Small intestine (tissue), 7 donors: ENCODE measurements around the gene C11orf68. TPM values are rescaled to one million over a fixed set of nuclear protein-coding genes. Genes with fewer than 3 reads are reported as not detected.
A peak's percentile ranks its signal among the peaks of the same experiment; 100 is the strongest.

ENCODE experiments used
- DNase-seq, 2 donors: peaks; one replicate each; pipeline versions ENCODE4 v3.0.0 to v3.0.0-alpha.2; 2013
- FAIRE-seq: peaks from 2 replicates; lab custom pipeline; 2012; peaks lifted over from hg19 to GRCh38; lab: Jason Lieb, UNC
- H3K27ac ChIP-seq, 3 donors: one replicate each; pipeline ENCODE4 v1.5.1; 2013; ENCODE audit warnings: low read length in 2 of 3, mild to moderate bottlenecking in 2 of 3, control low read depth in 1 of 3, inconsistent platforms in 1 of 3, low read depth in 1 of 3, moderate library complexity in 1 of 3
- H3K27me3 ChIP-seq, 3 donors: one replicate each; pipeline ENCODE4 v1.6.1; 2013; ENCODE audit warnings: low read length in 3 of 3, inconsistent platforms in 1 of 3; ENCODE audit not compliant: control insufficient read depth in 3 of 3, insufficient read depth in 3 of 3
- H3K36me3 ChIP-seq, 3 donors: one replicate each; pipeline ENCODE4 v1.6.1; 2013; ENCODE audit warnings: low read length in 3 of 3, inconsistent platforms in 1 of 3, low read depth in 1 of 3, mild to moderate bottlenecking in 1 of 3, moderate library complexity in 1 of 3; ENCODE audit not compliant: control insufficient read depth in 3 of 3, insufficient read depth in 2 of 3
- H3K4me1 ChIP-seq, 3 donors: one replicate each; pipeline ENCODE4 v1.6.1; 2013; ENCODE audit warnings: low read length in 2 of 3, inconsistent platforms in 1 of 3, low read depth in 1 of 3, mild to moderate bottlenecking in 1 of 3, moderate library complexity in 1 of 3; ENCODE audit not compliant: control insufficient read depth in 3 of 3, insufficient read depth in 2 of 3
- H3K4me3 ChIP-seq, 3 donors: one replicate each; pipeline ENCODE4 v1.5.1; 2013; ENCODE audit warnings: low read length in 3 of 3, control low read depth in 1 of 3, inconsistent platforms in 1 of 3, low read depth in 1 of 3, mild to moderate bottlenecking in 1 of 3, moderate library complexity in 1 of 3
- H3K9me3 ChIP-seq, 2 donors: one replicate each; pipeline ENCODE4 v1.6.1; 2013; ENCODE audit warnings: low read depth in 1 of 2, low read length in 1 of 2; ENCODE audit not compliant: control insufficient read depth in 2 of 2, insufficient read depth in 1 of 2
- WGBS, 3 donors: extraction: QIAGEN DNeasy Blood & Tissue Kit; methylation state at CpG; one replicate each; pipeline ENCODE4 v1.1.7; 2013; 5-methylcytosine and 5-hydroxymethylcytosine counted together
- polyA plus RNA-seq, 4 donors: library from polyadenylated mRNA; stranded (reverse) in 3 of 4; unstranded in 1 of 4; fragments of 200-250 nt in 3 of 4; fragments of 120-200 nt in 1 of 4; gene quantifications; one replicate each; pipeline versions ENCODE4 v1.2.1 to v1.2.3, GENCODE V29; 2013
- donor health status: healthy with polysubstance abuse.
- donor health status: control.
- donor health status: control.
- donor health status: Bipolar disorder and iron deficiency.
- donor health status: healthy.

The C11orf68 gene
- polyA plus RNA-seq, 4 donors: 23.9 to 32.7 (median 26.9) TPM

GRCh38 chr11:65916391-65916790 lies 2.5 kb downstream of the C11orf68 start:
- 59 to 72% (median 66%) methylated on average over 7 of the region's 7 CpGs for WGBS, 3 donors
- Histone ChIP-seq H3K27ac (peak overlapping the region in 1 of 3 donors; percentile 72), H3K27me3 (peaks cover 0 to 3% (median 0%) of the 10 kb centered on the region in 3 donors), H3K36me3 (peaks cover 0 to 28% (median 0%) of the 10 kb centered on the region in 3 donors), H3K4me1 (peaks cover 3 to 24% (median 21%) of the 10 kb centered on the region in 3 donors), H3K4me3 (no peak overlapping the region), H3K9me3 (no peaks in the 10 kb centered on the region)
- no peak for DNase-seq
- no peak for FAIRE-seq

DNA sequence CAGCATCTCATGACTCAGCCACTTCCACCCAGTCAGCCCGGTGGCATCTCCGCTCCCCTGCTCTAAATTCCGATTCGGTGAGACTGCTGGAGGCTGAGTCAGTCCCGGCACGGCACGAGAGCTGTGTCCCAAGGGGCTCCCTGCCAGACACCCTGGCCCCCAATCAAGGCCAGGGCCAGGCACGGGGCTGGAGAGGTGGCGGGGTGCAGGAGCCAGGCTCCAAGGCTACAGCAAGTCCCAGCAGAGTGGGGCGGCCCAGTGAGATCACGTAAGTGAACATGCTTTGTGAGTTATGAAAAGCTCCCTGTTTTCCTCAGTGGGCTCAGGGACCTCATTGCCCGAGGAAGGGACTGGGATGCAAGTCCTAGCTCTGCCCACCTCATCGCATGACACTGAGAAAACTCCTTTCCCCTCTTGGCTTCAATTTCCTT lies 3.0 kb downstream of the C11orf68 start:
- Histone ChIP-seq H3K9me3 (no peaks in the 10 kb centered on the region), H3K27ac (peak overlapping the region in 1 of 3 donors; percentile 82), H3K4me1 (peaks cover 3 to 23% (median 21%) of the 10 kb centered on the region in 3 donors), H3K4me3 (no peak overlapping the region), H3K36me3 (peaks cover 0 to 22% (median 0%) of the 10 kb centered on the region in 3 donors), H3K27me3 (peaks cover 0 to 3% (median 0%) of the 10 kb centered on the region in 3 donors)
- FAIRE-seq: no peak
- 45 to 62% (median 53%) methylated on average over 13 of the region's 13 CpGs for WGBS, 3 donors
- no peak for DNase-seq

- DNase-seq (no peak), FAIRE-seq (no peak)
- Histone ChIP-seq H3K4me1 (peaks cover 3 to 17% (median 16%) of the 10 kb centered on the region in 3 donors), H3K4me3 (no peak overlapping the region), H3K9me3 (no peaks in the 10 kb centered on the region), H3K27me3 (peaks cover 0 to 7% (median 0%) of the 10 kb centered on the region in 3 donors), H3K27ac (peak overlapping the region in 1 of 3 donors; percentile 82), H3K36me3 (peaks cover 0 to 17% (median 0%) of the 10 kb centered on the region in 3 donors)
- 60 to 72% (median 62%) methylated on average over 10 of the region's 10 CpGs for WGBS, 3 donors
These were observed 3.6 kb downstream of the C11orf68 start for GRCh38 chr11:65915101-65915820.

DNA sequence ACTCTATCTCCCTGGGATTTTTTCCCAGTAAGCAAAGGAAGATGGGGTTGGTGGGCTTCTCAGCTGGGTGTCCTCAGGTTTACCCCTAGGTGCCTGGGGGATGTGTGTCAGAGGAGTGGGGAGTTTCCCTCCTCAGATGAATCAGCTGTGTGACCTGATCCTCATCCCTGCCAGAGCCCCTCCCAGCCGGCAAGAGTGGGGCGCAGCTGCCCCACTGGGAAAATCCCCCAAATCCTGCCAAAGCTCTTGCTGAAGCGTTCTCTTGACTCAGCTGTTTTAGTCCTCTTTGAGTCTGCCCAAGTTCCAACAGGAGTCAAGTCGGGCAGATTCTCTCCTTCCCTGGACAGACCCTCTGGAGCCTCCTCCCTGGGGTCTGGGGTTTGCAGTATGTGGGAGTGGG lies 6.0 kb downstream of the C11orf68 start:
- peaks cover 3 to 14% (median 10%) of the 10 kb centered on the region in 3 donors for H3K4me1 ChIP-seq
- H3K27ac ChIP-seq: no peak overlapping the region
- peaks cover 0 to 20% (median 0%) of the 10 kb centered on the region in 3 donors for H3K27me3 ChIP-seq
- DNase-seq (no peak), FAIRE-seq (no peak)
- H3K36me3 ChIP-seq: peaks cover 0 to 15% (median 0%) of the 10 kb centered on the region in 3 donors
- no peak overlapping the region for H3K4me3 ChIP-seq
- H3K9me3 ChIP-seq: no peaks in the 10 kb centered on the region
- WGBS, 3 donors: 65 to 70% (median 67%) methylated on average over 4 of the region's 4 CpGs

GRCh38 chr11:65911682-65912568 lies 6.9 kb downstream of the C11orf68 start:
- no peaks in the 10 kb centered on the region for H3K9me3 ChIP-seq
- H3K27me3 ChIP-seq: peaks cover 0 to 26% (median 0%) of the 10 kb centered on the region in 3 donors
- no peak overlapping the region for H3K4me3 ChIP-seq
- FAIRE-seq: no peak
- peak in 1 of 2 donors; percentile 42 for DNase-seq
- no peak overlapping the region for H3K27ac ChIP-seq
- H3K4me1 ChIP-seq: peaks cover 0 to 8% (median 2%) of the 10 kb centered on the region in 3 donors
- H3K36me3 ChIP-seq: peaks cover 0 to 6% (median 0%) of the 10 kb centered on the region in 3 donors
- 20 to 24% (median 23%) methylated on average over 14 of the region's 14 CpGs for WGBS, 3 donors

GRCh38 chr11:65907878-65908277 lies 11.0 kb downstream of the C11orf68 start:
- H3K9me3 ChIP-seq: no peaks in the 10 kb centered on the region
- H3K36me3 ChIP-seq: no peaks in the 10 kb centered on the region
- H3K4me1 ChIP-seq: peaks cover 0 to 2% (median 0%) of the 10 kb centered on the region in 3 donors
- FAIRE-seq: no peak
- H3K27me3 ChIP-seq: peaks cover 0 to 41% (median 0%) of the 10 kb centered on the region in 3 donors
- H3K27ac ChIP-seq: no peak overlapping the region
- DNase-seq: no peak
- WGBS, 3 donors: 82 to 95% (median 90%) methylated on average over 6 of the region's 6 CpGs
- H3K4me3 ChIP-seq: no peak overlapping the region

- Histone ChIP-seq H3K4me1 (no peaks in the 10 kb centered on the region), H3K4me3 (no peak overlapping the region), H3K9me3 (no peaks in the 10 kb centered on the region), H3K27ac (no peak overlapping the region), H3K27me3 (peaks cover 0 to 51% (median 0%) of the 10 kb centered on the region in 3 donors), H3K36me3 (no peaks in the 10 kb centered on the region)
- WGBS, 3 donors: 75 to 81% (median 79%) methylated on average over 5 of the region's 5 CpGs
- no peak for FAIRE-seq
- DNase-seq: no peak
These were observed 12.3 kb downstream of the C11orf68 start for GRCh38 chr11:65906602-65907001.

GRCh38 chr11:65903715-65904114 lies 15.1 kb downstream of the C11orf68 start:
- Histone ChIP-seq H3K36me3 (no peaks in the 10 kb centered on the region), H3K27me3 (peaks cover 0 to 61% (median 0%) of the 10 kb centered on the region in 3 donors), H3K27ac (no peak overlapping the region), H3K9me3 (no peaks in the 10 kb centered on the region), H3K4me1 (peaks cover 0 to 17% (median 4%) of the 10 kb centered on the region in 3 donors), H3K4me3 (no peak overlapping the region)
- DNase-seq: no peak
- FAIRE-seq: no peak
- 19 to 60% (median 52%) methylated on average over 8 of the region's 8 CpGs for WGBS, 3 donors
